ENCODE data around the gene CCNB3. TPM values are rescaled to one million over a fixed set of nuclear protein-coding genes. Genes with fewer than 3 reads are reported as not detected.

CCNB3 gene
- total and polyA plus RNA-seq, 2 experiments from 2014 or later = 0.04 TPM; not detected in 1

- H3K9me3 ChIP-seq (ENCODE audit: low read depth) = no peaks in the 10 kb centered on the region
- H3K27me3 ChIP-seq (replicated peaks; ENCODE audit: insufficient read depth) = no peaks in the 10 kb centered on the region; the same call in 1 of the 2 replicates
- H3K9ac ChIP-seq = no peak overlapping the region
- H3K27ac ChIP-seq = no peak overlapping the region
- no peaks in the 10 kb centered on the region for H3K36me3 ChIP-seq (ENCODE audit: low read depth)
- no peak overlapping the region for H3K4me2 ChIP-seq (ENCODE audit: unreplicated experiment)
- DNase-seq = peak; percentile 28
- H2AFZ ChIP-seq = no peak overlapping the region
- no peaks in the 10 kb centered on the region for H3K9me2 ChIP-seq (ENCODE audit: insufficient read depth)
- no peak overlapping the region for H3K4me3 ChIP-seq
- H3F3A ChIP-seq (ENCODE audit: insufficient read depth) = no peaks in the 10 kb centered on the region
- no peak for TF ChIP-seq EZH2 (IDR thresholded peaks at IDR 0.05; ENCODE audit: insufficient read depth, poor library complexity, severe bottlenecking)
- no peaks in the 10 kb centered on the region for H3K79me2 ChIP-seq (ENCODE audit: insufficient read depth)
- whole genome bisulfite sequencing, 2 experiments (ENCODE audit: low coverage in 1 of 2, low lambda C conversion rate in 2 of 2, missing lambda C conversion rate in 2 of 2) = 21 to 29% methylated on average over 3 of the region's 3 CpGs
- in situ Hi-C loops (cut with MboI) = no loop called here
- no peaks in the 10 kb centered on the region for H4K20me1 ChIP-seq (ENCODE audit: insufficient read depth)
- H3K4me1 ChIP-seq (ENCODE audit: insufficient read depth) = no peaks in the 10 kb centered on the region
Measured at GRCh38 chrX:50161127-50161526, 43.4 kb upstream of the CCNB3 start.

GRCh38 chrX:50165727-50166126 is 38.8 kb upstream of the CCNB3 start:
- WGBS, 2 experiments (ENCODE audit: low coverage in 1 of 2, low lambda C conversion rate in 2 of 2, missing lambda C conversion rate in 2 of 2) = 38 to 53% methylated on average over 4 to 5 of the region's 5 CpGs
- in situ Hi-C loops (cut with MboI) = no loop called here
- Histone ChIP-seq H3K27me3 (replicated peaks; ENCODE audit: insufficient read depth) (no peaks in the 10 kb centered on the region), H3K36me3 (ENCODE audit: low read depth) (no peaks in the 10 kb centered on the region), H3K9me3 (ENCODE audit: low read depth) (no peaks in the 10 kb centered on the region), H2AFZ (no peak overlapping the region), H3K4me3 (no peak overlapping the region), H3K9ac (no peak overlapping the region), H3K4me1 (ENCODE audit: insufficient read depth) (no peaks in the 10 kb centered on the region), H3K27ac (no peak overlapping the region), H4K20me1 (ENCODE audit: insufficient read depth) (no peaks in the 10 kb centered on the region), H3K9me2 (ENCODE audit: insufficient read depth) (no peaks in the 10 kb centered on the region), H3F3A (ENCODE audit: insufficient read depth) (no peaks in the 10 kb centered on the region), H3K4me2 (ENCODE audit: unreplicated experiment) (no peak overlapping the region), H3K79me2 (ENCODE audit: insufficient read depth) (no peaks in the 10 kb centered on the region)
- DNase-seq = no peak
- TF ChIP-seq EZH2phosphoT487 (IDR thresholded peaks at IDR 0.05; ENCODE audit: insufficient read depth, low read depth) (no peak), EZH2 (IDR thresholded peaks at IDR 0.05; ENCODE audit: insufficient read depth, poor library complexity, severe bottlenecking) (no peak)

GRCh38 chrX:50167366-50167765 is 37.2 kb upstream of the CCNB3 start:
- no peak for DNase-seq
- in situ Hi-C loops (cut with MboI) = no loop called here
- WGBS, 2 experiments (ENCODE audit: low coverage in 1 of 2, low lambda C conversion rate in 2 of 2, missing lambda C conversion rate in 2 of 2) = 41 to 52% methylated on average over 4 to 7 of the region's 7 CpGs
- no peak for TF ChIP-seq EZH2 (IDR thresholded peaks at IDR 0.05; ENCODE audit: insufficient read depth, poor library complexity, severe bottlenecking)
- no peak for TF ChIP-seq EZH2phosphoT487 (IDR thresholded peaks at IDR 0.05; ENCODE audit: insufficient read depth, low read depth)
- no peak overlapping the region for H3K27ac ChIP-seq
- no peaks in the 10 kb centered on the region for H3K4me1 ChIP-seq (ENCODE audit: insufficient read depth)
- H3K9me2 ChIP-seq (ENCODE audit: insufficient read depth) = no peaks in the 10 kb centered on the region
- no peaks in the 10 kb centered on the region for H3K36me3 ChIP-seq (ENCODE audit: low read depth)
- no peak overlapping the region for H3K4me2 ChIP-seq (ENCODE audit: unreplicated experiment)
- no peak overlapping the region for H3K4me3 ChIP-seq
- no peaks in the 10 kb centered on the region for H3F3A ChIP-seq (ENCODE audit: insufficient read depth)
- no peaks in the 10 kb centered on the region for H3K9me3 ChIP-seq (ENCODE audit: low read depth)
- no peaks in the 10 kb centered on the region for H3K79me2 ChIP-seq (ENCODE audit: insufficient read depth)
- no peaks in the 10 kb centered on the region for H3K27me3 ChIP-seq (replicated peaks; ENCODE audit: insufficient read depth)
- H4K20me1 ChIP-seq (ENCODE audit: insufficient read depth) = no peaks in the 10 kb centered on the region
- no peak overlapping the region for H3K9ac ChIP-seq
- no peak overlapping the region for H2AFZ ChIP-seq

- no peak overlapping the region for H2AFZ ChIP-seq
- H3K4me2 ChIP-seq (ENCODE audit: unreplicated experiment) = no peak overlapping the region
- no peaks in the 10 kb centered on the region for H3K79me2 ChIP-seq (ENCODE audit: insufficient read depth)
- no peaks in the 10 kb centered on the region for H4K20me1 ChIP-seq (ENCODE audit: insufficient read depth)
- H3F3A ChIP-seq (ENCODE audit: insufficient read depth) = no peaks in the 10 kb centered on the region
- no peaks in the 10 kb centered on the region for H3K27me3 ChIP-seq (replicated peaks; ENCODE audit: insufficient read depth)
- H3K9me3 ChIP-seq (ENCODE audit: low read depth) = no peaks in the 10 kb centered on the region
- no peak for DNase-seq
- H3K9ac ChIP-seq = no peak overlapping the region
- TF ChIP-seq EZH2phosphoT487 (IDR thresholded peaks at IDR 0.05; ENCODE audit: insufficient read depth, low read depth) (no peak), EZH2 (IDR thresholded peaks at IDR 0.05; ENCODE audit: insufficient read depth, poor library complexity, severe bottlenecking) (no peak)
- in situ Hi-C loops (cut with MboI) = no loop called here
- no peaks in the 10 kb centered on the region for H3K36me3 ChIP-seq (ENCODE audit: low read depth)
- no peaks in the 10 kb centered on the region for H3K4me1 ChIP-seq (ENCODE audit: insufficient read depth)
- H3K27ac ChIP-seq = no peak overlapping the region
- no peak overlapping the region for H3K4me3 ChIP-seq
- H3K9me2 ChIP-seq (ENCODE audit: insufficient read depth) = no peaks in the 10 kb centered on the region
- WGBS, 2 experiments (ENCODE audit: low coverage in 1 of 2, low lambda C conversion rate in 2 of 2, missing lambda C conversion rate in 2 of 2) = 47 to 52% methylated on average over 5 of the region's 5 CpGs
Measured at GRCh38 chrX:50168241-50168687, 36.3 kb upstream of the CCNB3 start.

GRCh38 chrX:50169717-50170116 is 34.8 kb upstream of the CCNB3 start:
- Histone ChIP-seq H3K4me3 (no peak overlapping the region), H3K79me2 (ENCODE audit: insufficient read depth) (no peaks in the 10 kb centered on the region), H3K27me3 (replicated peaks; ENCODE audit: insufficient read depth) (no peaks in the 10 kb centered on the region), H3K36me3 (ENCODE audit: low read depth) (no peaks in the 10 kb centered on the region), H3K9ac (no peak overlapping the region), H4K20me1 (ENCODE audit: insufficient read depth) (no peaks in the 10 kb centered on the region), H3K9me3 (ENCODE audit: low read depth) (no peaks in the 10 kb centered on the region), H3K27ac (no peak overlapping the region), H3K9me2 (ENCODE audit: insufficient read depth) (no peaks in the 10 kb centered on the region), H3K4me2 (ENCODE audit: unreplicated experiment) (no peak overlapping the region), H3F3A (ENCODE audit: insufficient read depth) (no peaks in the 10 kb centered on the region), H2AFZ (no peak overlapping the region), H3K4me1 (ENCODE audit: insufficient read depth) (no peaks in the 10 kb centered on the region)
- TF ChIP-seq EZH2 (IDR thresholded peaks at IDR 0.05; ENCODE audit: insufficient read depth, poor library complexity, severe bottlenecking) (no peak), EZH2phosphoT487 (IDR thresholded peaks at IDR 0.05; ENCODE audit: insufficient read depth, low read depth) (no peak)
- WGBS, 2 experiments (ENCODE audit: low coverage in 1 of 2, low lambda C conversion rate in 2 of 2, missing lambda C conversion rate in 2 of 2) = 47 to 48% methylated on average over 3 of the region's 3 CpGs
- in situ Hi-C loops (cut with MboI) = no loop called here
- no peak for DNase-seq

All from GM23248 (cell line).